ENCODE measurements around the gene ABCC5.
A peak's percentile ranks its signal among the peaks of the same experiment; 100 is the strongest.

The ABCC5 gene

DNA sequence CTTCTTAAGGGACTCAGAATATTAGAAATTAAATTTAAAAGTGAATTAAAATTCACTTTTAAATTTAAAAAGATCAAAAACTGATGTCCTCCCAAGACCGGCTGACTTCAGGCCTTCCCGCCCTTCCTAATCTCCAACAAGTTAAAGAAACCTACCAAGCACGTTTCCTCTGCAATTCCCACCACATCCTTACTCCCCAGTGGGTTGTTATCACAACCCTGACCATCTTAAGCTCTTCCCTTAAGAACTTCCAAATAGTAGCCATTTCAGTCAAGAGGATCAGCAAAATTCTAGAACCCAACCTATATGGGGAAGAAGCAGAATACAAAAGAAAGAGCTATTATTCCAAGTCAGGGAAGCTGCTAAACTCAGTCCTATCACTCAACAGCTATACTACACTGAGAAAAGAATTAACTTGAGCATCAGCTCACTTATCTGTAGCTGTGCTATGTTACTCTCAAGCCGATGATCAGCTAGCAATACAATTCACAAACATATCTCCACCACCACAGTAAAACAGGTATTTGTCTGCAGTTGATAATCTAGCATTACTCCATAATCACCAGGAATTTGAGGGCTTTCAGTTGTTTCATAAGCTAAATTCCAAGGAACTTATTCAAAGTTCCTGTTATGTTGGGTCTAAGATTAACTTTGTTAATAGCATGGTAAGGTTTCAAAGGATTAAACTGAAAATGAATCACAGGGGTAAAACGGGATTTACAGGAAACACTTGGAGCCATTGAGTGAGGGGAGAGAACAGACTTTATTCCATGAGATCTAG is 14.3 kb downstream of the ABCC5 start:
- Mint-ChIP-seq H3K4me3 (no peak overlapping the region), H3K27me3 (no peaks in the 10 kb centered on the region), H3K4me1 (peaks cover 19% of the 10 kb centered on the region), H3K27ac (no peak overlapping the region), H3K9me3 (no peaks in the 10 kb centered on the region)
- ATAC-seq (no peak), DNase-seq (no peak)

DNA sequence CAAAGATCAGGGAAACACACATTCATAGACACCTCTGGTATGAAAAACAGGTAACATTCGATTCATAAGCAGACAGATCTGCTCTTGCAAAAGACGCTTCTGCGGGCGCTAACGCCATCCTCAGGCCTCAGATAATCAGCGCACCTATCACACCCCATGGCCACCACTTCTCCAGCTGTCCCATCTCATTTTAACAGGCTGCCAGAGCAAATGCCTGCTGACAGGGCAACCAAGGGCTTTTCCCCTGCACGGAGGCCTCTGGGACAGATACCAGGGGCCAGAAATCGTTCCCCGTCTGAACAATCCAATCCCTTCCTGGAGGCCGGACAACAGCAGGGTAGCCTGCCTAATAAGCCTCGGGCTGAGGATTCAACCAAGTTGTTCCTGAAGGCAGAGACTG is 15.2 kb downstream of the ABCC5 start:
- Mint-ChIP-seq H3K27me3 (no peaks in the 10 kb centered on the region), H3K9me3 (no peaks in the 10 kb centered on the region), H3K27ac (no peak overlapping the region), H3K4me1 (peaks cover 19% of the 10 kb centered on the region), H3K4me3 (no peak overlapping the region)
- DNase-seq: no peak
- ATAC-seq: no peak

DNA sequence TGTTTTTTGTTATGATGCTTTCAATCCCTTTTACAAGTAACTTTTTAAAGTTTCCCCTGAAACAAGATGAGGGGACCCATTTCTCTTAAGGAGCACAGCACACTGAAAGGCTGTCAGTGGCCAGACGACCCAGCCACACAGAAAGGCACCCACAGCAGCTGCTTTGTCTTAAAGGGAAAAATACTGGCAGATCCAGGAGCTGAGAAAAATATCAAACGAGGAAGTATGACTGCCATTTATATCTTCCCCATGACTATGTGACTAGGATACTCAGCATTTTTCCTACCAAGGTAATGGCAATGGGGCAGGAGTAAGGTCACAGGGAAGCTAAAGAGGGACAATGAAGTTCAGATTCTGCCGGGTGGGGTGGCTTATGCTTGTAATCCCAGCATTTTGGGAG is 15.9 kb downstream of the ABCC5 start:
- DNase-seq (no peak), ATAC-seq (no peak)
- peaks cover 12% of the 10 kb centered on the region for H3K4me1 Mint-ChIP-seq
- H3K9me3 Mint-ChIP-seq: no peaks in the 10 kb centered on the region
- peak overlapping the region in 1 of 2 donors; percentile 89 for H3K27ac Mint-ChIP-seq
- H3K27me3 Mint-ChIP-seq: no peaks in the 10 kb centered on the region
- H3K4me3 Mint-ChIP-seq: no peak overlapping the region

DNA sequence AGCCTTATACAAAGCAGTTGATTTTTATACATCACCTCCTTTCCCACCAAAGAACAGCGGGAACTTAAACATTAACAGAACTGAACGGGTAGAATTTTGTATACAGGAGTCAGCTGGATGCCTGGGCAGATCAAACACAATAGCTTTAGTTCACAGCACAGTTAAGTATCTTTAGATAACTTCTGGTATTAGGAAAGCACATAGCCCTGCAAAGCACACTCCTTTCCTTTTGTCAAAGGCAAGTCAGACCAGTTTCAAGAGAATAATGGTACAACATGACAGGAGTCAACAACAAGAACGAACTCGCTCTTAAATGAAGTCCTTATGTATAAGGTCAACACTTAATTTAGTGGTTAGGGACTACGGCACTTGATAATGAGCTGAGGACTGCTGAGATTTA is 26.3 kb downstream of the ABCC5 start:
- DNase-seq (no peak), ATAC-seq (no peak)
- Mint-ChIP-seq H3K4me1 (no peaks in the 10 kb centered on the region), H3K4me3 (no peak overlapping the region), H3K9me3 (no peaks in the 10 kb centered on the region), H3K27ac (no peak overlapping the region), H3K27me3 (no peaks in the 10 kb centered on the region)

DNA sequence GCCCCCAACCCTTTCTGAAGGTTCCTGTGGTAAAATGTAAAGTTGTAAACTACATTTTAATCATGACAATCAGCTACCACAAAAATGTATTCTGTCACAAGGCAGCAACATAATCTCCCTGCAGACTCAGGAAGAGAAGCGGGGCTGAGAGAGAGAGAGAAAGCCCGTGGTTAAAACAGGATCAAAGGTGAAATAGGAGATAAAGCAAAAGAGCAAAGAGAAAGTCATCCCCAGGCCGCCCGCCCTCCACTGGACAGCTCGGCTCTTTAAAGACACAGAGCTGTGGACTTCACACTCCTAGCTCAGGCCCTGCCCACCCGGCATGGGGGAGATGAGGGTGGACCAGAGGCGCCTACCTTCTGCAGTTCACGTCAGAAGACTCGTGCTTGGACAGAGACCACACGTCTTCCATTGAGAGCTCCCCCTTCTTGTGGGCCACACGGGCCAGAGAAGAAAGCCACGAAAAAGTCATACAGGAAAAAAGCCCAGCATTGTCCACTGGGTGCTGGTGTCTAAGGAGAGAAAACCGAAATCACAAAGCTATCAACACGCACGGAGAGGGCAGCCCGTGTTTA is 29.4 kb downstream of the ABCC5 start:
- Mint-ChIP-seq H3K27me3 (no peaks in the 10 kb centered on the region), H3K9me3 (no peaks in the 10 kb centered on the region), H3K27ac (peak overlapping the region in 1 of 2 donors; percentile 54), H3K4me1 (no peaks in the 10 kb centered on the region), H3K4me3 (no peak overlapping the region)
- ATAC-seq (no peak), DNase-seq (no peak)

DNA sequence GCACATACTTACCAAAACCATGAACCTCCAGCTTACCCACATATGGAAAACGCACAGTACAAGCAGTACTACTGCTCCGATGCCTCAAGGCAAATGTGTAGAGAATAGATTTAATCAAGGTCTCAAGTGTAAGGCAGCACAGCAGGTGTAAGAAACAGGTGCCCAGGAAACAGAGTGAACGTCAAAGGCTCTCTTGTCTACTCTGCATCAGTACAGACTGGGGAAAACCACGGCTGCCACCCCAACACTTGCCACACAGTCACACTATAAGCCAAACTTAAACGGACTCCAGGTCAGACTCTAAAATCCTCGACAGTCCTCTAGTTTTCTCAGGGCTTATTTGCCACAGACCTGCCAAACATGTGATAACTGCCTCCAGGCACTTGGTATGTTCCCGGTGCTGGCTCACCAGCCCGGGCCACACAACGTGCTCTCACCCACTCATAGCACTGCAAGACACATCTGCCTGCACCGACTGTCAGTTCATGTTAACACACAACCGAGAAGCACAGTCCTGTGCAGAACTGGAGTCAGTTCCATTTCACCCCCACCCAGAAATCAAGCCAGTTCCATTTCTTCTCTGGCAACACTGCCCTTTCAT is 30.6 kb downstream of the ABCC5 start:
- Mint-ChIP-seq H3K4me3 (no peak overlapping the region), H3K27ac (peak overlapping the region in 1 of 2 donors; percentile 72), H3K4me1 (no peaks in the 10 kb centered on the region), H3K9me3 (no peaks in the 10 kb centered on the region), H3K27me3 (no peaks in the 10 kb centered on the region)
- DNase-seq (no peak), ATAC-seq (no peak)

DNA sequence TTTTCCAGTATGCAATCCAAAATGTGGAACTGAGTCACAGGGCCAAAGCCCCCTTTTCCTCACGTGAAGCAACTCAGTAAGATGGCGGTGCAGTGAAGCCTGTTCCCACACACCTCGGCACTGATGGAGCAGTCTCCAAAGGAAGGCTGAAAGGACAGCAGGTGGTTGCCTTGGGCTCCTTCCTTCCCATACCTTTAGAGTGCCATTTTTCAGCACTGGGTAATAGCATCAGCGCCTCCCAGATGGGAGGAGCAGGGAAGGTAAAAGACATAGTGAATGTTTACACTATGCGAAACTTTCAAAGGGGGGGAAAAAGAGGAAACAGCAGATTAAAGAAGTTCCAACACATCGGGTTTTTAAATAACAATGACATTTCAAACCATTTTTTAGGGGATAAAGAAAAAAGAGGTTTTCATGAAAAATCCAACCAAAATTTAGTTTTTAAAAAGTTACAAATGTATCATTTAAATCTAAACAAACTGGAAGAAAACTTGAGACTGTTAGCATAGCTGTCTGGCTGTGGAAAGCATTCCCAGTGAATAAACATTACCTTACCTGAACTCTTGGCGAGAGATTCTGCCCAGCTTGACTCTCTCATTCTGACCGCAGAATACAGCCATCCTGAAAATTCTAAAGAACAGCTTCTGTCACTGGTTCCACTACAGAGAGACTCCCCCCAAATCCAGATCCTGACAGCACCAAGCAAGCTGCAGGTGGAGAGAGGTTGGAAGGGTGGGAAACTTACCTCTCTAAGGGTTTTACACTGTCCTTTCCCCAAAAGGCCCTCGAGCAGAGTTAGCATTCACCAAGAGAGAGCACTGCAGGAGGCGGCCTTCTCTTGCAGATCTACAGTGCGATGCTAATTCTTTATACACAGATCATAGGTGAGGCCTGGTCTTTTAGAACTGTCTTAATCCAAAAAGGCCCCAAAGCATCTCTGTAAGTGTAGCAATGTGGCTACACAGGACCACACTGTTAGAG is 32.6 kb downstream of the ABCC5 start:
- no peaks in the 10 kb centered on the region for H3K27me3 Mint-ChIP-seq
- H3K9me3 Mint-ChIP-seq: no peaks in the 10 kb centered on the region
- H3K4me1 Mint-ChIP-seq: no peaks in the 10 kb centered on the region
- H3K4me3 Mint-ChIP-seq: no peak overlapping the region
- ATAC-seq (no peak), DNase-seq (no peak)
- H3K27ac Mint-ChIP-seq: peak overlapping the region in 1 of 2 donors; percentile 26

DNA sequence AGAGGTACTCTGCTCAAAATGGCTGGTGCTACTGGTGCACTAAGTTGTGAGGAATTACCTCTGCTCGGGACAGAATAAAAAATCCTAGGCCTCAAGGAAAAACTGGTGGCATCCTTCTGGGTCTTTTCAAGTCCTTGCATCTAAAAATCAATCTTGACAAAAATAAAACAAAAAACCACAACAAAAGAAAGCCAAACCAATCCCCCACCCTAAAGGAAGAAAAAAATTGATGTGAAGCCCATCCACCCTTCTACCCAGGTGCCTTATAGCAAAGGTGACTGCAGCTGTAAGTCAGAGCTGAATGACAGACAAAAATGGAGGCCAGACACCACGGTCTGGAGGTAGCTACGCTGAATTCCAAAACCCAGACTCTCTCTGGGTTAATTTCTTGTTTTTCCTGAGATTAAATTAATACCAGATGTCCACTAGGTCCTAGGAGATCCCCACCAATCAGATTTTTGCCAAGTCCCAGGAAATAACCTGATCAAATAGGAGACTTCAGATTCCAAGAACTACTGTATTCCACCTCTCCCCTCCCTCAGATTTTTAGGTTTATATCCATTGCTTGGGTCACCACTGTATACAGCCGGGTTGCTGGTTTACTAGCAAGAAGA is 33.5 kb downstream of the ABCC5 start:
- no peaks in the 10 kb centered on the region for H3K4me1 Mint-ChIP-seq
- peak overlapping the region; percentile 26 to 34 for H3K27ac Mint-ChIP-seq
- DNase-seq: no peak

DNA sequence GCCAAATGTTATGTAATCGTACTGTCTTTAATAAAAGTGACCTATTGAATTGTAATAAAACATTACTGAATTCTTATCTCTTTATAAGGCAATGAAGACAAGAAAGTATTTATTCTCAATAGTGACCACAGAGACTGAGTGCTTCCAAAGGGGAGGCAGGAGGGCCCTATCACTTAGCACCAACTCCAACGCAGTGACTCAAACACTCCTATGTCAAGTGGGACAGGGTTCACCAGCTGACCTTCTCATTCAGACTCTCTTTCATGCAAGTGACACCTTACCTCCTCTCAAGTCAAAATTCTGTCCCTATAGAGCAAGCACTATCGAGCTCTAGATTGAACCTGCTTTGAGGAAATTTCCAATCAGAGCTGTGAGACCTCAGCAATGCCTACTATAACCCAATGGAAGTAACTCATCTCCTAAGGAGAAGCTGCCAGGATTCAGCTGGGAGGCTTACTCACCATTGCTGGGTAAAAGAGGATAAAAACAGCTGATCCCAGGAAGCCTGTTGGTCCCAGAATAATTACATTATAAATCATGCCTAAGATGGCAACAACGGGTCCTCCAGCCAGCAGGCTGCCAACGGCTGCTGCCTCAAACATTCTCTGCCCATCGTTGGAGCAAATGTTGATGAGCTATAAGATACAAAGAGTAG is 35.6 kb downstream of the ABCC5 start:
- DNase-seq: no peak
- ATAC-seq: no peak
- Mint-ChIP-seq H3K27ac (no peak overlapping the region), H3K4me1 (no peaks in the 10 kb centered on the region), H3K9me3 (no peaks in the 10 kb centered on the region), H3K4me3 (no peak overlapping the region), H3K27me3 (no peaks in the 10 kb centered on the region)

More for the DNA sequence above, 33.5 kb downstream of the ABCC5 start:
- ATAC-seq: no peak
- H3K9me3 Mint-ChIP-seq: no peaks in the 10 kb centered on the region
- no peaks in the 10 kb centered on the region for H3K27me3 Mint-ChIP-seq
- H3K4me3 Mint-ChIP-seq: no peak overlapping the region

DNA sequence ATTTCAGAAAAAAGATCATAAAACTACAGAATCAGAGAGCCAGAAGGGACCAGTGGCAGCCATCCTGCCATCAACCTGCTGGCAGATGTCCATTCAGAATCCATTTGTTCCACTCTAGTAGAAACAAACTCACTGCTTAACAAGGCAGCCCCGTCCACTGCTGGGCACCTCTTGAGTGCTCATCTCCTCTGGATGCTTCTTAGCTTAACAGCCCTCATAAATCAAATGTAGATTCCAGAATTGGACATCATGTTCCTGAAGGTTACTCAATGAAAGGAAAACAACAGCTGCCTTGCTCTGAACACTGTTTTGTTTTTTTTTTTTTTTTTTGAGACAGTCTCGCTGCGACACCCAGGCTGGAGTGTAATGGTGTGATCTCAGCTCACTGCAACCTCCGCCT is 37.3 kb downstream of the ABCC5 start:
- no peaks in the 10 kb centered on the region for H3K9me3 Mint-ChIP-seq
- DNase-seq (no peak), ATAC-seq (no peak)
- no peak overlapping the region for H3K27ac Mint-ChIP-seq
- no peaks in the 10 kb centered on the region for H3K27me3 Mint-ChIP-seq
- peaks cover 6% of the 10 kb centered on the region for H3K4me1 Mint-ChIP-seq
- no peak overlapping the region for H3K4me3 Mint-ChIP-seq

DNA sequence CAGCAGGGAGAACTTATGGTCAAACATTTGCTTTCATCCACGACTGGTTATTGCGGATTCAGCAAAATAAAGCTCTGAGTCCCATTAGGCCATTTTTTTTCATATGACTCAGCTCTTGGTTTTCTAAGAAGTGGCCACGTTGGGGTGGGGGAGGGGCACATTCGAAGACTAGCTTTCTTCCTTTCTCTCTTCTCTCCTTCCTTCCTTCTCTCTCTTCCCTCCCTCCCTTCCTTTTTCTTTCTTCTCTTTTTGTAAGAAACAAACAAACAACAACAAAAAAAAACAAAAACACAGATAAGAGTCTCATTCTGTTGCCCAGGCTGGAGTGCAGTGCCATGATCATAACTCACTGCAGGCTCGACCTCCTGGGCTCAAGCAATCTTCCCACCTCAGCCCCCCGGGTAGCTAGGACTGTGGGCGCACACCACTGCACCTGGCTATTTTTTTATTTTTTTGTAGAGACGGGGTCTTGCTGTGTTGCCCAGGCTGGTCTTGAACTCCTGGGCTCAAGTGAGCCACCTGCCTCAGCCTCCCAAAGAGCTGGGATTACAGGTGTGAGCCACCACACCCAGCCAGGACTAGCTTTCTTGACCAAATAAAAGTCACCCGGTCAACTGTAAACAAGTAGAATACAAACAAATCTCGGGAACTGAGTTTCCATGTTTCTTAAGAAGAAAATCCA is 41.6 kb downstream of the ABCC5 start:
- DNase-seq: no peak
- no peak for ATAC-seq
- no peak overlapping the region for H3K27ac Mint-ChIP-seq

DNA sequence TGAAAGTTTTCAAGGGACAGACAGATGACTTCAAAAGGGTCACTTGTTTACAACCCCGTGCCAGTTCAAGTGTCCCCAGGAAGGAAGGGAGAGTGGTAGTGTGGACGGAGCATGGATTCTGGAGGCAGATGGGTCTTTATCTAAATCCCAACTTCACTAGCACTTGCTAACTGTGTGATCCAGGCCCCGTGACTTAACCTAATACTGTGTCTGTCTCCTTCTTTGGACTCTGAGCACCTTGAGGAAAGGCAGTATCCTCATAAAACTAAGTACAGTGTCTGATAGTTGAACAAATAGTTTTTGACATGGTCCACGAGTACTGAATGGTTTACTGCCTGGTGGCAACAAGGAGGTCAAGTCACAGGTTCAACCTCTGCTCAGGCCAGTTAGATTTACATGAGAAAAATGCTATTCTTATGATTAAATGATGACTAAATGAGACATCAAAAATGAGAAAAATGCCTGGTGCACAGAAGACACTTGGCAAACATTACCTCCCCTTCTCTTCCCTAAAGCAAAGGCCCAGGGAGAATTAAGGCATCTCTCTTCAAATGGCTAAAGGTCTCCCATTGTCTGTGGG is 48.9 kb downstream of the ABCC5 start:
- ATAC-seq (no peak), DNase-seq (no peak)

More for the DNA sequence above, 41.6 kb downstream of the ABCC5 start:
- Mint-ChIP-seq H3K4me1 (peaks cover 6% of the 10 kb centered on the region), H3K27me3 (no peaks in the 10 kb centered on the region), H3K4me3 (no peak overlapping the region), H3K9me3 (no peaks in the 10 kb centered on the region)

DNA sequence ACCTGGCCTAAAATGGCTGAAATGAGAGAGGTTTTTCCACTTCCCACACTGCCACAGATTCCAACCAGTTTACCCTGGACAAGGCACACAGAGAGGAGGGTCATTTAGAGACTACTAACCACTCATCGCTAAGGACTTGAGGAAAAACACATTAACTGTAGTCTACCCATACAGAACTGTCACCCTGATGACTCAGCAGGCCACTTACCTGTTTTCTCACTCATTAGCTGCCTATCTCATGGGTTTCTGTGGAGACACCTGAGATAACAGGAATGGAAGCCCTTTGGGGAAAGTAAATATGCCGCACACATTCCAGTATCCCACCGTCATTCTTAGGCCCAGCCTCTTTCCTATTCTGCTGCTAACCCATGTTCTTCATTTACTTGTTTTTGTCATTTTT is 50.0 kb downstream of the ABCC5 start:
- peak overlapping the region in 1 of 2 donors; percentile 49 for H3K27ac Mint-ChIP-seq
- H3K9me3 Mint-ChIP-seq: no peaks in the 10 kb centered on the region
- ATAC-seq: no peak
- H3K4me1 Mint-ChIP-seq: no peaks in the 10 kb centered on the region
- no peaks in the 10 kb centered on the region for H3K27me3 Mint-ChIP-seq
- H3K4me3 Mint-ChIP-seq: no peak overlapping the region
- no peak for DNase-seq

More for the DNA sequence above, 48.9 kb downstream of the ABCC5 start:
- no peaks in the 10 kb centered on the region for H3K9me3 Mint-ChIP-seq
- no peak overlapping the region for H3K4me3 Mint-ChIP-seq
- no peaks in the 10 kb centered on the region for H3K27me3 Mint-ChIP-seq
- no peak overlapping the region for H3K27ac Mint-ChIP-seq
- no peaks in the 10 kb centered on the region for H3K4me1 Mint-ChIP-seq

DNA sequence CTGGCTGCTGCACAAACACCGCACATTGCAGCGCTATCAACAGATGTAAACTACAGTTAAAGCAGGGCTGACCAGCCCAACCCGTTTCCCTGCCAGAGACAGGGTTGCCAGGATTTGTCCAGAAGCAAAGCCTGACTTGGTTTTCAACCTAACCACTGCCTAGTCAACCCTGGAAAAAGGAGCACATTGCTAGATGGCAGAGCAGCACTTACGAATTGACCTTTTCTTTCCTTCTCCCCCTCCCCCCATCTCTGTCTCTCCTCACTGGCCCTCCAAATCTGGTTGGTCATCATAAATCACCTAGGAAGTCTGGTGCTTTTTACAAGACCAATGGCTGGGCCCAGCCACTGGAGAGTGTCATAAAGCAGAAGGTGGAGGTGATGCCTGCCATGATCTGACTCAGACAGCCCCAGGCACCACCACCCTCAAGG is 51.3 kb downstream of the ABCC5 start:
- H3K4me1 Mint-ChIP-seq: no peaks in the 10 kb centered on the region
- DNase-seq (no peak), ATAC-seq (no peak)
- H3K27me3 Mint-ChIP-seq: no peaks in the 10 kb centered on the region
- H3K4me3 Mint-ChIP-seq: no peak overlapping the region
- H3K9me3 Mint-ChIP-seq: no peaks in the 10 kb centered on the region
- H3K27ac Mint-ChIP-seq: peak overlapping the region in 1 of 2 donors; percentile 86

Measured in stimulated activated naive CD8-positive, alpha-beta T cell treated with anti-CD3 and anti-CD28 coated beads, Interleukin-15, amount 100 ng/mL, for 72 hours (primary cell).